ENCODE results near the gene CCNK. TPM values are rescaled to one million over a fixed set of nuclear protein-coding genes. Genes with fewer than 3 reads are reported as not detected.

CCNK gene
- total and polyA plus RNA-seq, 11 donors = 9.1 to 35.3 (median 29.3) TPM

DNA sequence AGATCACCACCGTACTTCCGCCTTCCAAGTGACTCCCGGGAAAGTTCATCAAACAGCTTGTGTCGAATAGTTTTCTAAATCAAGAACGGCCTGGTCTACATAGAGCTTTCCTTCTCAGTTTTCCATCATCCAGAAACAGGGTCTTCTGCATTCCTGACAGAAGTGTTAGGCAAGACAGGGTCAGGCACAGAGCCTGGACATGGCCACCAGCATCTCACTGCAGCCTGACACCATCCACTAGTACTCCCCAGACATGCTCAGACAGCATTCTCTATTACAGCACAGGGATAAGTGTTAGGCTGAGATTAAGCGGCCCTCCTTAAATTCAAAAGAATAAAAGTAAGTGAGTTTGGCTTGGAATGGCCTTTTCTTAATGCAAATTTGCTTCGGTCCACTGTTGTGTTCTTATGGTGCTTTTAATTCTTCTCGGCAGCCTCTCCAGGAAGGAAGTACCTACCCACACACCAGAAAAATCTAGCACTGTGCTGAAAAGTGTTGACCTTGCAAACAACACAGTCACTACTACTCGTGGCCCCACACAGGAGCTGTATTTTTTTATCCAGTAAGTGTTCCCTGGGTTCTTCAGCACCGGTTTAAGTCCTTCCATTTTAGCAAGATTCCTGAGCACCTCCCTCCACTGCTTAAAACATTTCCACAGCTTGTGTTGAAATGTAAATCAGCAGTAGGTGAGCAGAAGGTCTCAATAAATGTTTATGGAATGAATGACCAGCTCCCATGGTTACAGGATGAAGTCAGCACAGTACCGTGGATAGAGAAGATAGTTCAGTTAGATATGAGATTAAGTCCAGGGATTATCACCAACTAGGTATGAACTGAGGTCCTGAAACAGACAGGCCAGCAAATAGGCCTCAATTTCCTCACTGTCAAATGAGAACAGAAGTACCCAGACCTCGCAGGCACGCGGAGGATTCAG lies 44.7 kb upstream of the CCNK start:
- ATAC-seq = peak in 2 of 4 donors; percentile 46 to 61
- Histone ChIP-seq H3K4me1 (peaks cover 0 to 17% (median 4%) of the 10 kb centered on the region in 12 donors), H3K4me3 (no peak overlapping the region), H3K27me3 (no peaks in the 10 kb centered on the region), H3K36me3 (peaks cover 0 to 85% (median 60%) of the 10 kb centered on the region in 9 donors), H3K27ac (peak overlapping the region in 1 of 12 donors; percentile 63), H3K9me3 (no peaks in the 10 kb centered on the region)
- intact Hi-C loops (cut with DNase I) = no loop called here
- TF ChIP-seq, protein P1, sequence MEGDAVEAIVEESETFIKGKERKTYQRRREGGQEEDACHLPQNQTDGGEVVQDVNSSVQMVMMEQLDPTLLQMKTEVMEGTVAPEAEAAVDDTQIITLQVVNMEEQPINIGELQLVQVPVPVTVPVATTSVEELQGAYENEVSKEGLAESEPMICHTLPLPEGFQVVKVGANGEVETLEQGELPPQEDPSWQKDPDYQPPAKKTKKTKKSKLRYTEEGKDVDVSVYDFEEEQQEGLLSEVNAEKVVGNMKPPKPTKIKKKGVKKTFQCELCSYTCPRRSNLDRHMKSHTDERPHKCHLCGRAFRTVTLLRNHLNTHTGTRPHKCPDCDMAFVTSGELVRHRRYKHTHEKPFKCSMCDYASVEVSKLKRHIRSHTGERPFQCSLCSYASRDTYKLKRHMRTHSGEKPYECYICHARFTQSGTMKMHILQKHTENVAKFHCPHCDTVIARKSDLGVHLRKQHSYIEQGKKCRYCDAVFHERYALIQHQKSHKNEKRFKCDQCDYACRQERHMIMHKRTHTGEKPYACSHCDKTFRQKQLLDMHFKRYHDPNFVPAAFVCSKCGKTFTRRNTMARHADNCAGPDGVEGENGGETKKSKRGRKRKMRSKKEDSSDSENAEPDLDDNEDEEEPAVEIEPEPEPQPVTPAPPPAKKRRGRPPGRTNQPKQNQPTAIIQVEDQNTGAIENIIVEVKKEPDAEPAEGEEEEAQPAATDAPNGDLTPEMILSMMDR (IDR thresholded peaks at IDR 0.05) = no peak
- TF ChIP-seq POLR2A (IDR thresholded peaks at IDR 0.05) = no peak
- 72 to 76% (median 75%) methylated on average over 14 of the region's 14 CpGs for WGBS, 4 donors
- no peak for DNase-seq

DNA sequence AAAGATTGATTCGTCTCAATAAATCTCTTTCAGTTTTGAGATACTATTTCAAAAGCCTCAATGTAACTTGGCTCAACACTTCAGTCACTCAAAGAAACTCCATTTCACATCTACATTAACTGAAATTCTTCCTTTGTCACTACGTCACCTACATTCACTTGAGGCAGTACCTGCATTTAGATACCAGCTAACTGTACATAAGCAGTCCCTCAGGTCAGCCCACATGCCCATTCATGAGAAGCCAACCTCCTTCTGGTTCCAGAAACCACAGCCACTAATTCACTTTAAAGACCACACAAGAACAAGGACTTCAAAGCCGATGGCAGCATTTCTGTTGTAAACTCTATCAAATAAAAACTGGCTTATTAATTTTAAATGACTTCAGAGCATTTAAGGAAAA lies 43.5 kb upstream of the CCNK start:
- no peak overlapping the region for H3K27ac ChIP-seq
- H3K27me3 ChIP-seq = no peaks in the 10 kb centered on the region
- 64 to 95% (median 75%) methylated on average over 3 of the region's 3 CpGs for WGBS, 4 donors
- intact Hi-C loops (cut with DNase I) = no loop called here
- ATAC-seq = no peak
- H3K4me3 ChIP-seq = no peak overlapping the region
- peaks cover 0 to 17% (median 0%) of the 10 kb centered on the region in 12 donors for H3K4me1 ChIP-seq
- H3K9me3 ChIP-seq = no peaks in the 10 kb centered on the region
- TF ChIP-seq, protein P1 (IDR thresholded peaks at IDR 0.05) = no peak
- no peak for TF ChIP-seq POLR2A (IDR thresholded peaks at IDR 0.05)
- no peak for DNase-seq
- peaks cover 0 to 90% (median 65%) of the 10 kb centered on the region in 9 donors for H3K36me3 ChIP-seq

DNA sequence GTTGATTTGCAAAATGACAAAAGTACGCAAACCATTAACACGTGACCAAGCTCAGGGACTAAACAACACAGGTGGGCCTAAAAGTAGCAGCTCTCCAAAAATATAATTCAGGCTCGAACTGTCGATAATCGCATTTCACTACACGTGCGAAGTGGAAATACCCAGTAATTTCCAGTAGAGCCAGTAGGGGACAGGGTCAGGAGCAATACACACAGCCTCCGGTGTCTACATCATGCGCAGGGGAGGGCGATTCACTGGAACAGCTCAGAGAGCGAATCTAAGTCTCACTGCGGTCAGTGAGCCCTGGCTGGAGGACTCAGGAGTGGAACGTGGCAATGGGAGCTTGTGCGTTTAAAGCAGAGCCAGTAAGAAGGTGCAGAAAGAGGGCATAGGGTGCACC lies 40.9 kb upstream of the CCNK start:
- H3K4me1 ChIP-seq = peaks cover 0 to 17% (median 0%) of the 10 kb centered on the region in 12 donors
- TF ChIP-seq, protein P1 (IDR thresholded peaks at IDR 0.05) = no peak
- no peak for TF ChIP-seq POLR2A (IDR thresholded peaks at IDR 0.05)
- no peak overlapping the region for H3K27ac ChIP-seq
- intact Hi-C loops (cut with DNase I) = no loop called here
- 88 to 98% (median 92%) methylated on average over 14 of the region's 14 CpGs for WGBS, 4 donors
- DNase-seq (no peak), ATAC-seq (no peak)
- H3K27me3 ChIP-seq = no peaks in the 10 kb centered on the region
- H3K9me3 ChIP-seq = no peaks in the 10 kb centered on the region
- no peak overlapping the region for H3K4me3 ChIP-seq
- peaks cover 0 to 94% (median 68%) of the 10 kb centered on the region in 9 donors for H3K36me3 ChIP-seq

DNA sequence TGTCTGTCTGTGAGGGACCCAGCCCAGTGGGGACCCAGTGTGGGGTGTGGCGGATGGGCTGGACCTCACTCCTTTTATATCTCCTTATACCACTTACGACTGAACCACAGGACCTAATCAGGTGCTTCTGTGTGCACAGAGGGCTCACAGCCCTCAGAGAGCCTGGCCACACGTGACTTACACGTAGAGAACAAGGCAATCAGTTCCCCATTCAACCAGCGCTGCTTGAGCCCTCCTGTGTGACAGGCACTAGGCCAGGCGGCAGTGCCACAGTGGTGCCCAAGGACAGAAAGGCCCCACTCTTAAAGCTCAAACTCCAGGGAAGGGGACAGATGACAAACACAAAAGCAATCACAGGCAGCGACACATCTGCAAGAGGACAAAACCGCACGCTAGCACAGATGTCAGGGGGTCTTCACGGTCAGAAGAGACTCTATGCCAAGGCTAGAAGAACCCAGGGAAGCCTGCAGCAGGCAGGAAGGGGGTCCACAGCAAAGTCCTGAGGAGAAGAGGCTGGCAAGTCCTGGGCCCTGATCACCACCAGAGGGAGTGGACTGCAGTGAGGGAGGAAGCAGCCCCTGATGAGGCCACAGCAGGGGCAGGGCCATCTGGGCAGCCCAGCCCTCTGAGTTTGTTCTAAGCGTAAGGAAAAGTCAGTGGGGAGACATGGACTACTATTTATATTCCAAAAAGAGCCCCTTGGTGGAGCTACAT lies 39.9 kb upstream of the CCNK start:
- Histone ChIP-seq H3K27me3 (no peaks in the 10 kb centered on the region), H3K27ac (peak overlapping the region in 1 of 12 donors; percentile 5), H3K4me1 (peaks cover 0 to 11% (median 0%) of the 10 kb centered on the region in 12 donors), H3K36me3 (peaks cover 0 to 95% (median 68%) of the 10 kb centered on the region in 9 donors), H3K4me3 (no peak overlapping the region), H3K9me3 (no peaks in the 10 kb centered on the region)
- DNase-seq = no peak
- TF ChIP-seq, protein P1 (IDR thresholded peaks at IDR 0.05) = peak in 1 of 12 donors; percentile 10
- TF ChIP-seq POLR2A (IDR thresholded peaks at IDR 0.05) = no peak
- intact Hi-C loops (cut with DNase I) = no loop called here
- 90 to 93% (median 90%) methylated on average over 11 of the region's 11 CpGs for WGBS, 4 donors
- ATAC-seq = peak in 3 of 4 donors; percentile 25 to 63 (median 52)
